ENCODE measurements around the gene TRAF1.

- TF ChIP-seq CTCF (IDR thresholded peaks at IDR 0.05) (no peak), POLR2A (IDR thresholded peaks at IDR 0.05) (peak in 3 of 4 donors; percentile 24 to 65 (median 47))
Measured at GRCh38 chr9:120875954-120876841, 50.4 kb downstream of the TRAF1 start.

Data from esophagus squamous epithelium (tissue), 4 donors.